GM23338 (cell line): ENCODE results near the gene RASA3. TPM values are rescaled to one million over a fixed set of nuclear protein-coding genes. Genes with fewer than 3 reads are reported as not detected.

Experiments used
- ATAC-seq: fragments of 200-7000 bp; cut with Tn5 transposase; 3 replicates; pipeline ENCODE4 v1.9.1; 2020
- DNase-seq: peaks from one replicate; pipeline ENCODE4 v3.0.0-alpha.2; 2015; ENCODE audit warnings: low spot score
- H2AFZ ChIP-seq: fragments of 200-600 bp; sonication (generic); 2 replicates; pipeline ENCODE4 v1.8.0; 2016; ENCODE audit warnings: antibody characterized with exemption, mild to moderate bottlenecking, moderate library complexity
- H3F3A ChIP-seq: fragments of 200-600 bp; sonication (generic); replicated peaks from 2 replicates; pipeline ENCODE4 v1.8.0; 2017; ENCODE audit warnings: antibody characterized with exemption, mixed run types, low read depth
- H3K27ac ChIP-seq: fragments of 200-600 bp; sonication (generic); 2 replicates; pipeline ENCODE4 v1.6.1; 2016; ENCODE audit warnings: low read depth
- H3K27me3 ChIP-seq: fragments of 200-600 bp; sonication (generic); 2 replicates; pipeline ENCODE4 v1.8.0; 2016; ENCODE audit warnings: mild to moderate bottlenecking, mixed run types, moderate library complexity; ENCODE audit not compliant: insufficient read depth
- H3K36me3 ChIP-seq: fragments of 200-600 bp; sonication (generic); 2 replicates; pipeline ENCODE4 v1.8.0; 2016; ENCODE audit warnings: mild to moderate bottlenecking; ENCODE audit not compliant: insufficient read depth
- H3K4me1 ChIP-seq: fragments of 200-600 bp; sonication (generic); 2 replicates; pipeline ENCODE4 v1.8.0; 2016; ENCODE audit warnings: mild to moderate bottlenecking, moderate library complexity; ENCODE audit not compliant: insufficient read depth
- H3K4me2 ChIP-seq: fragments of 200-600 bp; sonication (generic); 2 replicates; pipeline ENCODE4 v1.7.1; 2017; ENCODE audit warnings: mixed run types
- H3K4me3 ChIP-seq: fragments of 200-600 bp; sonication (generic); 2 replicates; pipeline ENCODE4 v1.6.1; 2016; ENCODE audit warnings: mixed run types
- H3K79me2 ChIP-seq: fragments of 200-600 bp; sonication (generic); replicated peaks from 2 replicates; pipeline ENCODE4 v1.8.0; 2017; ENCODE audit warnings: mild to moderate bottlenecking; ENCODE audit not compliant: insufficient read depth
- H3K9me2 ChIP-seq: fragments of 200-600 bp; sonication (generic); 2 replicates; pipeline ENCODE4 v1.8.0; 2017; ENCODE audit not compliant: insufficient read depth
- H4K20me1 ChIP-seq: fragments of 200-600 bp; sonication (generic); replicated peaks from 2 replicates; pipeline ENCODE4 v1.8.0; 2017; ENCODE audit warnings: mild to moderate bottlenecking; ENCODE audit not compliant: insufficient read depth
- H3K27ac Mint-ChIP-seq: 2 replicates; pipeline ENCODE4 v1.8.0; 2020; ENCODE audit warnings: inconsistent platforms, mild to moderate bottlenecking, moderate library complexity, mixed read lengths
- H3K27me3 Mint-ChIP-seq: 3 replicates; pipeline ENCODE4 v1.8.0; 2022; ENCODE audit warnings: low read depth, mild to moderate bottlenecking, moderate library complexity, mixed read lengths, inconsistent platforms; ENCODE audit not compliant: insufficient read depth, poor library complexity
- H3K36me3 Mint-ChIP-seq: 3 replicates; pipeline ENCODE4 v1.8.0; 2021; ENCODE audit warnings: low read depth, mild to moderate bottlenecking, inconsistent platforms, moderate library complexity, mixed read lengths
- H3K4me1 Mint-ChIP-seq: 3 replicates; pipeline ENCODE4 v1.8.0; 2020; ENCODE audit warnings: mild to moderate bottlenecking, inconsistent platforms, mixed read lengths
- H3K4me3 Mint-ChIP-seq: 3 replicates; pipeline ENCODE4 v1.8.0; 2021; ENCODE audit warnings: moderate library complexity, mild to moderate bottlenecking, inconsistent platforms, mixed read lengths
- H3K9me3 Mint-ChIP-seq: 3 replicates; pipeline ENCODE4 v1.8.0; 2020; ENCODE audit warnings: moderate library complexity, mild to moderate bottlenecking, inconsistent platforms, mixed read lengths
- CTCF ChIP-seq, 2 experiments: fragments of 200-600 bp in 1 of 2; sonication (generic) in 1 of 2; conservative IDR thresholded peaks; 2 replicates each; pipeline versions ENCODE4 v1.5.1 to v1.6.1; 2016 to 2017; ENCODE audit warnings: antibody characterized with exemption in 2 of 2, low read depth in 2 of 2, mild to moderate bottlenecking in 2 of 2, moderate library complexity in 1 of 2
- EZH2phosphoT487 ChIP-seq: fragments of 200-600 bp; sonication (generic); IDR thresholded peaks from one replicate; pipeline ENCODE4 v1.8.1; 2018; ENCODE audit warnings: antibody characterized with exemption; ENCODE audit not compliant: unreplicated experiment
- JUNB ChIP-seq: IDR thresholded peaks from one replicate; pipeline ENCODE4 v1.6.1; 2016; ENCODE audit warnings: antibody characterized with exemption; ENCODE audit not compliant: unreplicated experiment
- STAT1 ChIP-seq: IDR thresholded peaks from one replicate; pipeline ENCODE4 v1.6.1; 2016; ENCODE audit warnings: antibody characterized with exemption; ENCODE audit not compliant: unreplicated experiment
- ZNF114 ChIP-seq: fragments of 250-450 bp; sonication (Bioruptor Pico); IDR thresholded peaks from 2 replicates; pipeline ENCODE4 v1.5.0; 2020; ENCODE audit warnings: mild to moderate bottlenecking, moderate library complexity
- ZNF331 ChIP-seq: fragments of 250-450 bp; sonication (Bioruptor Pico); IDR thresholded peaks from 2 replicates; pipeline ENCODE4 v1.5.0; 2020; ENCODE audit warnings: low read depth, mild to moderate bottlenecking, moderate library complexity
- polyA plus RNA-seq: library from polyadenylated mRNA; unstranded; fragments of >200 nt; fragmentation: Nextera tagmentation; extraction: Ambion mirVana; gene quantifications from 2 replicates; pipeline ENCODE4 v1.2.1, GENCODE V29; 2016
- total RNA-seq: library from RNA; depleted of rRNA; stranded (reverse); fragments of >200 nt; shearing (Covaris generic); gene quantifications from 2 replicates; pipeline ENCODE4 v1.2.3, GENCODE V29; 2014
- TF ChIP-seq, protein P1 (sequence below): fragments of 250-450 bp; sonication (Bioruptor Pico); IDR thresholded peaks from 2 replicates; pipeline ENCODE4 v1.5.0; 2020; ENCODE audit warnings: mild to moderate bottlenecking, moderate library complexity

The RASA3 gene
- total and polyA plus RNA-seq, 2 experiments from 2014 or later, result 11.2 to 20.7 TPM

DNA sequence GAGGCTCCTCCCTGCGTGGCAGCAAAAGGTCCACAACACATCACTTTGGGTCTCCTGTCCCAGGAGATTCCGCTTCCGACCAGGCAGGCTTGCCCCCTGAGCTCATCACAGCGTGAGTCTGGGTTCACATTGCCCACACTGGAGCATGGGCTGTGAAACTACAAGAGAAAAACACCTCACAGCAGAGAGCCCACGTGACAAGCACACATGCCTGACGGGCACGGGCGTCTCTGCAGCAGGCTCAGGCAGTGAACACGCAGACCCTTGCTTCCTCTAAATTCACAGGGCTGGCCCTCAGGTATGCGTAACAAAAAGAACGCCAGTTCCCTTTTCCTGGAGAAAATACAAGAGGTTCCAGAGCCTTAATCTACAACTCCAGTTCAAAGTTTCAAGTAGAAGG lies 41.9 kb downstream of the RASA3 start:
- H2AFZ ChIP-seq, result no peak overlapping the region
- Mint-ChIP-seq H3K27me3 (peaks cover 21% of the 10 kb centered on the region), H3K9me3 (peaks cover 33% of the 10 kb centered on the region), H3K4me1 (peaks cover 18% of the 10 kb centered on the region), H3K27ac (no peak overlapping the region), H3K36me3 (peaks cover 29% of the 10 kb centered on the region; the same call in 2 of the 3 replicates), H3K4me3 (no peak overlapping the region)
- no peaks in the 10 kb centered on the region for H3K36me3 ChIP-seq
- H3K4me1 ChIP-seq, result no peaks in the 10 kb centered on the region; the same call in 1 of the 2 replicates
- no peaks in the 10 kb centered on the region; the same call in 1 of the 2 replicates for H4K20me1 ChIP-seq
- ATAC-seq (no peak), DNase-seq (no peak)
- H3K79me2 ChIP-seq, result peaks cover 45% of the 10 kb centered on the region
- 0 out of 2 replicates have a peak overlapping the region, but pooled peaks have one; percentile 50 for H3K27ac ChIP-seq
- H3F3A ChIP-seq, result no peaks in the 10 kb centered on the region
- H3K27me3 ChIP-seq, result no peaks in the 10 kb centered on the region
- no peaks in the 10 kb centered on the region for H3K9me2 ChIP-seq
- no peak overlapping the region for H3K4me2 ChIP-seq
- no peak for TF ChIP-seq CTCF (conservative IDR thresholded peaks at IDR 0.05; ENCODE audit: low read depth in 2 of 2)
- TF ChIP-seq ZNF331 (CRISPR knock-in tag), result no peak
- no peak for TF ChIP-seq STAT1
- TF ChIP-seq, protein P1, sequence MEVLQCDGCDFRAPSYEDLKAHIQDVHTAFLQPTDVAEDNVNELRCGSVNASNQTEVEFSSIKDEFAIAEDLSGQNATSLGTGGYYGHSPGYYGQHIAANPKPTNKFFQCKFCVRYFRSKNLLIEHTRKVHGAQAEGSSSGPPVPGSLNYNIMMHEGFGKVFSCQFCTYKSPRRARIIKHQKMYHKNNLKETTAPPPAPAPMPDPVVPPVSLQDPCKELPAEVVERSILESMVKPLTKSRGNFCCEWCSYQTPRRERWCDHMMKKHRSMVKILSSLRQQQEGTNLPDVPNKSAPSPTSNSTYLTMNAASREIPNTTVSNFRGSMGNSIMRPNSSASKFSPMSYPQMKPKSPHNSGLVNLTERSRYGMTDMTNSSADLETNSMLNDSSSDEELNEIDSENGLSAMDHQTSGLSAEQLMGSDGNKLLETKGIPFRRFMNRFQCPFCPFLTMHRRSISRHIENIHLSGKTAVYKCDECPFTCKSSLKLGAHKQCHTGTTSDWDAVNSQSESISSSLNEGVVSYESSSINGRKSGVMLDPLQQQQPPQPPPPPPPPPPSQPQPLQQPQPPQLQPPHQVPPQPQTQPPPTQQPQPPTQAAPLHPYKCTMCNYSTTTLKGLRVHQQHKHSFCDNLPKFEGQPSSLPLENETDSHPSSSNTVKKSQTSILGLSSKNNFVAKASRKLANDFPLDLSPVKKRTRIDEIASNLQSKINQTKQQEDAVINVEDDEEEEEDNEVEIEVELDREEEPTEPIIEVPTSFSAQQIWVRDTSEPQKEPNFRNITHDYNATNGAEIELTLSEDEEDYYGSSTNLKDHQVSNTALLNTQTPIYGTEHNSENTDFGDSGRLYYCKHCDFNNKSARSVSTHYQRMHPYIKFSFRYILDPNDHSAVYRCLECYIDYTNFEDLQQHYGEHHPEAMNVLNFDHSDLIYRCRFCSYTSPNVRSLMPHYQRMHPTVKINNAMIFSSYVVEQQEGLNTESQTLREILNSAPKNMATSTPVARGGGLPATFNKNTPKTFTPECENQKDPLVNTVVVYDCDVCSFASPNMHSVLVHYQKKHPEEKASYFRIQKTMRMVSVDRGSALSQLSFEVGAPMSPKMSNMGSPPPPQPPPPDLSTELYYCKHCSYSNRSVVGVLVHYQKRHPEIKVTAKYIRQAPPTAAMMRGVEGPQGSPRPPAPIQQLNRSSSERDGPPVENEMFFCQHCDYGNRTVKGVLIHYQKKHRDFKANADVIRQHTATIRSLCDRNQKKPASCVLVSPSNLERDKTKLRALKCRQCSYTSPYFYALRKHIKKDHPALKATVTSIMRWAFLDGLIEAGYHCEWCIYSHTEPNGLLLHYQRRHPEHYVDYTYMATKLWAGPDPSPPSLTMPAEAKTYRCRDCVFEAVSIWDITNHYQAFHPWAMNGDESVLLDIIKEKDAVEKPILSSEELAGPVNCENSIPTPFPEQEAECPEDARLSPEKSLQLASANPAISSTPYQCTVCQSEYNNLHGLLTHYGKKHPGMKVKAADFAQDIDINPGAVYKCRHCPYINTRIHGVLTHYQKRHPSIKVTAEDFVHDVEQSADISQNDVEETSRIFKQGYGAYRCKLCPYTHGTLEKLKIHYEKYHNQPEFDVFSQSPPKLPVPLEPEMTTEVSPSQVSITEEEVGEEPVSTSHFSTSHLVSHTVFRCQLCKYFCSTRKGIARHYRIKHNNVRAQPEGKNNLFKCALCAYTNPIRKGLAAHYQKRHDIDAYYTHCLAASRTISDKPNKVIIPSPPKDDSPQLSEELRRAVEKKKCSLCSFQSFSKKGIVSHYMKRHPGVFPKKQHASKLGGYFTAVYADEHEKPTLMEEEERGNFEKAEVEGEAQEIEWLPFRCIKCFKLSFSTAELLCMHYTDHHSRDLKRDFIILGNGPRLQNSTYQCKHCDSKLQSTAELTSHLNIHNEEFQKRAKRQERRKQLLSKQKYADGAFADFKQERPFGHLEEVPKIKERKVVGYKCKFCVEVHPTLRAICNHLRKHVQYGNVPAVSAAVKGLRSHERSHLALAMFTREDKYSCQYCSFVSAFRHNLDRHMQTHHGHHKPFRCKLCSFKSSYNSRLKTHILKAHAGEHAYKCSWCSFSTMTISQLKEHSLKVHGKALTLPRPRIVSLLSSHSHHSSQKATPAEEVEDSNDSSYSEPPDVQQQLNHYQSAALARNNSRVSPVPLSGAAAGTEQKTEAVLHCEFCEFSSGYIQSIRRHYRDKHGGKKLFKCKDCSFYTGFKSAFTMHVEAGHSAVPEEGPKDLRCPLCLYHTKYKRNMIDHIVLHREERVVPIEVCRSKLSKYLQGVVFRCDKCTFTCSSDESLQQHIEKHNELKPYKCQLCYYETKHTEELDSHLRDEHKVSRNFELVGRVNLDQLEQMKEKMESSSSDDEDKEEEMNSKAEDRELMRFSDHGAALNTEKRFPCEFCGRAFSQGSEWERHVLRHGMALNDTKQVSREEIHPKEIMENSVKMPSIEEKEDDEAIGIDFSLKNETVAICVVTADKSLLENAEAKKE (CRISPR knock-in tag), result no peak
- no peak for TF ChIP-seq EZH2phosphoT487
- TF ChIP-seq ZNF114 (CRISPR knock-in tag), result no peak
- no peak for TF ChIP-seq JUNB
- H3K4me3 ChIP-seq, result no peak overlapping the region
